HL-60 (cell line): ENCODE measurements around the gene SRD5A3.

Experiments used
- CTCF ChIP-seq: IDR thresholded peaks from one replicate; pipeline ENCODE4 v1.5.1; 2011; ENCODE audit warnings: low read length, control low read depth, inconsistent platforms; ENCODE audit not compliant: insufficient read depth
- REST ChIP-seq: IDR thresholded peaks from 2 replicates; pipeline ENCODE4 v1.6.1; 2012; ENCODE audit warnings: low read depth; ENCODE audit not compliant: insufficient replicate concordance

- TF ChIP-seq CTCF, result no peak
- no peak for TF ChIP-seq REST
Observed at GRCh38 chr4:55365345-55365728, 19.3 kb downstream of the SRD5A3 start.
